Measurements from ENCODE around the gene MINDY1. TPM values are rescaled to one million over a fixed set of nuclear protein-coding genes. Genes with fewer than 3 reads are reported as not detected.

Gene MINDY1
- total and polyA plus RNA-seq, 7 experiments from 2014 or later = 12.8 to 53.4 (median 29.9) TPM

- Mint-ChIP-seq H3K4me3 (no peak overlapping the region), H3K9me3 (no peaks in the 10 kb centered on the region), H3K27me3 (no peaks in the 10 kb centered on the region), H3K36me3 (peaks cover 26 to 59% (median 33%) of the 10 kb centered on the region in 5 donors), H3K27ac (peak overlapping the region in 3 of 9 donors; percentile 13 to 57 (median 23)), H3K4me1 (peaks cover 0 to 6% (median 0%) of the 10 kb centered on the region in 7 donors)
- H3K4me3 ChIP-seq (ENCODE audit: low read length) = no peak overlapping the region
- intact Hi-C loops (cut with micrococcal nuclease) = no loop called here
- no peaks in the 10 kb centered on the region for H3K4me1 ChIP-seq (ENCODE audit: control insufficient read depth in 2 of 2, insufficient read depth in 2 of 2, low read length in 2 of 2)
- CTCF ChIA-PET = interaction anchor here (1.0 kb wide), 1 partner anchor 23 kb away, joined by 4 read pairs; no protein-coding TSS in a partner anchor
- no peak for ATAC-seq
- POLR2A ChIA-PET = interaction anchor here (0.7 kb wide), 1 partner anchor 44 kb away, joined by 3 read pairs; no protein-coding TSS in a partner anchor
- DNase-seq = no peak
- no peaks in the 10 kb centered on the region for H3K27me3 ChIP-seq (ENCODE audit: control insufficient read depth in 2 of 2, insufficient read depth in 2 of 2, low read length in 2 of 2)
- no peak overlapping the region for H3K27ac ChIP-seq (ENCODE audit: low read depth, low read length)
- H3K9me3 ChIP-seq (ENCODE audit: control insufficient read depth in 2 of 3, low read length in 3 of 3) = no peaks in the 10 kb centered on the region
- peaks cover 20 to 66% (median 21%) of the 10 kb centered on the region in 3 experiments for H3K36me3 ChIP-seq (ENCODE audit: control insufficient read depth in 2 of 3, insufficient read depth in 3 of 3, low read length in 3 of 3)
Measured at GRCh38 chr1:150954708-150955107, 52.0 kb downstream of the MINDY1 start.

Other genes with a start within 250 kb of the MINDY1 start
- 1,000 to 10,000 TPM in 1 of 5 experiments, 100 to 1,000 TPM in 3, 10 to 100 TPM in 1; 91.1 to 1,020 (median 106) TPM for gene CTSS, start 241.1 kb downstream of the MINDY1 start, total RNA-seq
- 100 to 1,000 TPM; 102 to 131 TPM for gene CTSS, start 241.1 kb downstream of the MINDY1 start, polyA plus RNA-seq
- 10 to 100 TPM in 2 of 5 experiments, 1 to 10 TPM in 3; 3.7 to 13.7 (median 6.9) TPM for gene CTSK, start 198.6 kb downstream of the MINDY1 start, total RNA-seq
- under 1 TPM; 0.31 TPM for gene CTSK, start 198.6 kb downstream of the MINDY1 start, polyA plus RNA-seq
- gene ARNT, start 130.3 kb downstream of the MINDY1 start, total RNA-seq = 10 to 100 TPM; 29.4 to 48.4 (median 38.3) TPM
- 10 to 100 TPM; 21.3 to 31.4 TPM for gene ARNT, start 130.3 kb downstream of the MINDY1 start, polyA plus RNA-seq
- gene CTXND2, start 119.8 kb downstream of the MINDY1 start, total RNA-seq = not detected
- not detected for gene CTXND2, start 119.8 kb downstream of the MINDY1 start, polyA plus RNA-seq
- 10 to 100 TPM; 57.3 to 94.9 (median 61.7) TPM for gene SETDB1, start 80.5 kb downstream of the MINDY1 start, total RNA-seq
- 10 to 100 TPM; 13.4 to 16.7 TPM for gene SETDB1, start 80.5 kb downstream of the MINDY1 start, polyA plus RNA-seq
- gene CERS2, start 32.1 kb downstream of the MINDY1 start, total RNA-seq = 100 to 1,000 TPM; 101 to 169 (median 136) TPM
- 100 to 1,000 TPM; 109 to 179 TPM for gene CERS2, start 32.1 kb downstream of the MINDY1 start, polyA plus RNA-seq
- gene ANXA9, start 24.6 kb downstream of the MINDY1 start, total RNA-seq = not detected
- gene ANXA9, start 24.6 kb downstream of the MINDY1 start, polyA plus RNA-seq = under 1 TPM; 0.17 to 0.38 TPM
- gene PRUNE1, start 1.5 kb upstream of the MINDY1 start, total RNA-seq = 10 to 100 TPM; 13.3 to 41.8 (median 17.2) TPM
- gene PRUNE1, start 1.5 kb upstream of the MINDY1 start, polyA plus RNA-seq = 10 to 100 TPM; 54.6 to 68.8 TPM
- 1 to 10 TPM in 4 of 5 experiments, under 1 TPM in 1; 0.37 to 9.4 (median 1.9) TPM for gene BNIPL, start 29.7 kb upstream of the MINDY1 start, total RNA-seq
- gene BNIPL, start 29.7 kb upstream of the MINDY1 start, polyA plus RNA-seq = under 1 TPM; 0.08 to 0.17 TPM
- 1 to 10 TPM in 2 of 5 experiments, under 1 TPM in 3; 0.64 to 3.2 (median 0.82) TPM for gene C1orf56, start 40.8 kb upstream of the MINDY1 start, total RNA-seq
- 1 to 10 TPM; 3.5 to 4.3 TPM for gene C1orf56, start 40.8 kb upstream of the MINDY1 start, polyA plus RNA-seq
- gene CDC42SE1, start 52.7 kb upstream of the MINDY1 start, total RNA-seq = 100 to 1,000 TPM; 362 to 516 (median 425) TPM
- gene CDC42SE1, start 52.7 kb upstream of the MINDY1 start, polyA plus RNA-seq = 100 to 1,000 TPM in 1 of 2 donors, 10 to 100 TPM in 1; 85.6 to 111 TPM
- gene MLLT11, start 53.5 kb upstream of the MINDY1 start, total RNA-seq = 1 to 10 TPM; 3.3 to 6.0 (median 4.6) TPM
- 1 to 10 TPM; 3.7 to 4.8 TPM for gene MLLT11, start 53.5 kb upstream of the MINDY1 start, polyA plus RNA-seq
- 10 to 100 TPM; 13.7 to 42.2 (median 32.2) TPM for gene GABPB2, start 63.9 kb upstream of the MINDY1 start, total RNA-seq
- gene GABPB2, start 63.9 kb upstream of the MINDY1 start, polyA plus RNA-seq = 10 to 100 TPM in 1 of 2 donors, 1 to 10 TPM in 1; 9.6 to 17.8 TPM
- gene SEMA6C, start 139.7 kb upstream of the MINDY1 start, total RNA-seq = 10 to 100 TPM in 2 of 5 experiments, 1 to 10 TPM in 3; 2.5 to 12.4 (median 4.7) TPM
- gene SEMA6C, start 139.7 kb upstream of the MINDY1 start, polyA plus RNA-seq = 1 to 10 TPM in 1 of 2 donors, under 1 TPM in 1; 0.56 to 2.6 TPM
- gene TNFAIP8L2, start 149.7 kb upstream of the MINDY1 start, total RNA-seq = 10 to 100 TPM in 4 of 5 experiments, 1 to 10 TPM in 1; 3.1 to 59.4 (median 37.6) TPM
- gene TNFAIP8L2, start 149.7 kb upstream of the MINDY1 start, polyA plus RNA-seq = 10 to 100 TPM; 17.1 to 77.3 TPM
- 1 to 10 TPM; 1.4 to 3.3 (median 2.3) TPM for gene LYSMD1, start 159.0 kb upstream of the MINDY1 start, total RNA-seq
- under 1 TPM; 0.35 to 0.48 TPM for gene LYSMD1, start 159.0 kb upstream of the MINDY1 start, polyA plus RNA-seq
- 10 to 100 TPM; 37.1 to 73.1 (median 57.1) TPM for gene SCNM1, start 159.2 kb upstream of the MINDY1 start, total RNA-seq
- gene SCNM1, start 159.2 kb upstream of the MINDY1 start, polyA plus RNA-seq = 10 to 100 TPM; 68.1 to 72.3 TPM
- 1 to 10 TPM; 2.5 to 5.4 (median 4.4) TPM for gene TMOD4, start 169.1 kb upstream of the MINDY1 start, total RNA-seq
- under 1 TPM in 1 of 2 donors, not detected in 1; 0.73 TPM for gene TMOD4, start 169.1 kb upstream of the MINDY1 start, polyA plus RNA-seq
- gene VPS72, start 183.3 kb upstream of the MINDY1 start, total RNA-seq = 10 to 100 TPM; 35.1 to 82.0 (median 63.9) TPM
- gene VPS72, start 183.3 kb upstream of the MINDY1 start, polyA plus RNA-seq = 10 to 100 TPM; 63.4 to 85.3 TPM
- gene PIP5K1A, start 191.7 kb upstream of the MINDY1 start, total RNA-seq = 10 to 100 TPM; 56.9 to 76.5 (median 59.5) TPM
- 10 to 100 TPM; 11.7 to 23.1 TPM for gene PIP5K1A, start 191.7 kb upstream of the MINDY1 start, polyA plus RNA-seq
- gene PSMD4, start 247.8 kb upstream of the MINDY1 start, total RNA-seq = 100 to 1,000 TPM in 3 of 5 experiments, 10 to 100 TPM in 2; 72.0 to 193 (median 126) TPM
- 100 to 1,000 TPM; 239 to 258 TPM for gene PSMD4, start 247.8 kb upstream of the MINDY1 start, polyA plus RNA-seq

Measured in naive thymus-derived CD4-positive, alpha-beta T cell (primary cell).